IPS-15b (cell line): ENCODE results near the gene IRF2BP1.

Source experiments
- H3K27me3 ChIP-seq: one replicate; pipeline ENCODE4 v1.6.1; 2013; ENCODE audit warnings: low read length; ENCODE audit not compliant: control insufficient read depth, insufficient read depth
- H3K36me3 ChIP-seq: one replicate; pipeline ENCODE4 v1.6.1; 2013; ENCODE audit warnings: low read length; ENCODE audit not compliant: control insufficient read depth, insufficient read depth
- H3K4me1 ChIP-seq: one replicate; pipeline ENCODE4 v1.6.1; 2013; ENCODE audit warnings: mild to moderate bottlenecking, low read length; ENCODE audit not compliant: control insufficient read depth, insufficient read depth
- H3K4me3 ChIP-seq: one replicate; pipeline ENCODE4 v1.5.1; 2013; ENCODE audit warnings: low read depth, low read length
- H3K9ac ChIP-seq: one replicate; pipeline ENCODE4 v1.6.1; 2013; ENCODE audit warnings: low read depth, mild to moderate bottlenecking, low read length
- H3K9me3 ChIP-seq: one replicate; pipeline ENCODE4 v1.6.1; 2013; ENCODE audit warnings: mild to moderate bottlenecking, low read length; ENCODE audit not compliant: control insufficient read depth, insufficient read depth

Gene IRF2BP1

DNA sequence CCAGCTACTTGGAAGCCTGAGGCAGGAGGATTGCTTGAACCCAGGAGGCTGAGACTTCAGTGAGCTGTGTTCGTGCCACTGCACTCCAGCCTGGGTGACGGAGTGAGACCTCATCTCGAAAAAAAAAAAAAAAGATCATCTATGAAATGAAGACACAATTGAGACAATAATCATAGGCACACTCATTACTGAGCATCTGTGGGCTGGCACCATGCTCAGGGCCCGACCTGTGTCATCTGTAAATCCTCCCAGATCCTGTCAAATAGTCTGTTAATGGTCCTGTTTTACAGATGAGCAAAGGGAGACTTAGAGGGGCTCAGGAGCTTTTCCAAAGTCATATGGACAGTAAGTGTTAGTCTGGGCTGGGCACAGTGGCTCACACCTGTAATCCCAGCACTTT, 32.8 kb upstream of the IRF2BP1 start:
- Histone ChIP-seq H3K36me3 (no peaks in the 10 kb centered on the region), H3K27me3 (no peaks in the 10 kb centered on the region), H3K9me3 (no peaks in the 10 kb centered on the region), H3K4me1 (no peaks in the 10 kb centered on the region), H3K4me3 (no peak overlapping the region), H3K9ac (no peak overlapping the region)

DNA sequence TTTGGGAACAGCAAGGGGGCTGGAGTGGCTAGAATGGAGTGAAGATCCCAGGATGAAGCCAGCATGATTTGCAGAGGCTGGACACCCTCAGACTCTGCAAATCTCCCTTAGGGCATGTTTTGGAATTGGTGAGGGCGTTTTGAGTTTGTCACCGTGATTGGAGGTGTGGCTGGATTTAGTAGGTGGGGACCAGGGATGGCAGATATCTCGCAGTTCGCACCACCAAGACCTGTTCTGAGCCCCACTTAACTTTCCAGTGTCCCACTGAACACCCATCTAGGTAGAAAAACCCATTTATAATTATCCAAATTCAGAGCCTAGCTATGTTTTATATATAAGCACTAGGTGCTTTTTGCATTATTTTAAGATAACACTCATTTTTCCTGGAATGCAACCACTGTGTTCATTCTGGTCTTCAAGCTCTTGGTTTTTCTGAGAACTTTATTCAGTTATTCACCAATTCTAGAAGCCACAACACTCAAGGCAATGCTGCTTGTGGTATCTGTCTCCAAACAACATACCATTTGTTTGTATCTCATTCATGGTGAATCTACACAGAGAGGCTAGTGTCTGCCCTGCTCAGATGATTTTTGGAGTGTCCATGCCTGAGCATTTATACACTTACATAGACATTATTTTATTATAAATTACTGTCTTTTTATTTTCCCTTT, 31.6 kb upstream of the IRF2BP1 start:
- H3K9me3 ChIP-seq, result no peaks in the 10 kb centered on the region
- H3K4me3 ChIP-seq, result no peak overlapping the region
- H3K9ac ChIP-seq, result no peak overlapping the region
- no peaks in the 10 kb centered on the region for H3K4me1 ChIP-seq
- no peaks in the 10 kb centered on the region for H3K36me3 ChIP-seq
- no peaks in the 10 kb centered on the region for H3K27me3 ChIP-seq

GRCh38 chr19:45913874-45914830, 28.2 kb upstream of the IRF2BP1 start, which contains the start of gene NANOS2:
Gene NANOS2 (minus strand): TSS chr19:45914778. CDS start chr19:45914693, 85 bp downstream.
- Histone ChIP-seq H3K9ac (no peak within 1 kb of the TSS), H3K36me3 (no peaks in the 10 kb centered on the region), H3K4me1 (no peaks in the 10 kb centered on the region), H3K4me3 (no peak within 1 kb of the TSS), H3K9me3 (no peaks in the 10 kb centered on the region), H3K27me3 (no peaks in the 10 kb centered on the region)

GRCh38 chr19:45911291-45911690, 25.4 kb upstream of the IRF2BP1 start:
- H3K36me3 ChIP-seq, result no peaks in the 10 kb centered on the region
- no peak overlapping the region for H3K4me3 ChIP-seq
- H3K4me1 ChIP-seq, result no peaks in the 10 kb centered on the region
- H3K27me3 ChIP-seq, result no peaks in the 10 kb centered on the region
- H3K9me3 ChIP-seq, result no peaks in the 10 kb centered on the region
- H3K9ac ChIP-seq, result peak overlapping the region; percentile 12

DNA sequence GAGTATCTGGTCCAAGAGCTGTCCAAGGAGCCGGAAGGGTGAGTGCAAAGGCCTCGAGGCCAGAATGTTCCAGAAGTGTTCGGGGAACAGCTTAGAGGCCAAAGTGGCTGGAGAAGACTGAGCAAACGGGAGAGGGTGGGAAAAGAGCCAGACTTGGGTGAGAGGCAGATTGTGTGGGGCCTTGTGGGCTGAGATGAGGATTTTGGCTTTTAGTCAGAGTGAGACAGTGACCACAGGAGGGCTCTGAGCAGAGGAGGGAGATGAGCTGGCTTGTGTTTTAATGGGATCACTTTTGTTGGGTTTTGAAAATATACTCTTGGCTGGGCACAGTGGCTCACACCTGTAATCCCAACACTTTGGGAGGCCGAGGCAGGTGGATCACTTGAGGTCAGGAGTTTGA, 23.0 kb upstream of the IRF2BP1 start:
- H3K4me1 ChIP-seq, result no peaks in the 10 kb centered on the region
- no peak overlapping the region for H3K4me3 ChIP-seq
- H3K9ac ChIP-seq, result no peak overlapping the region
- no peaks in the 10 kb centered on the region for H3K9me3 ChIP-seq
- no peaks in the 10 kb centered on the region for H3K27me3 ChIP-seq
- no peaks in the 10 kb centered on the region for H3K36me3 ChIP-seq

GRCh38 chr19:45906221-45906620, 20.3 kb upstream of the IRF2BP1 start:
- no peak overlapping the region for H3K9ac ChIP-seq
- no peak overlapping the region for H3K4me3 ChIP-seq
- no peaks in the 10 kb centered on the region for H3K9me3 ChIP-seq
- no peaks in the 10 kb centered on the region for H3K4me1 ChIP-seq
- H3K27me3 ChIP-seq, result peaks cover 3% of the 10 kb centered on the region
- no peaks in the 10 kb centered on the region for H3K36me3 ChIP-seq

DNA sequence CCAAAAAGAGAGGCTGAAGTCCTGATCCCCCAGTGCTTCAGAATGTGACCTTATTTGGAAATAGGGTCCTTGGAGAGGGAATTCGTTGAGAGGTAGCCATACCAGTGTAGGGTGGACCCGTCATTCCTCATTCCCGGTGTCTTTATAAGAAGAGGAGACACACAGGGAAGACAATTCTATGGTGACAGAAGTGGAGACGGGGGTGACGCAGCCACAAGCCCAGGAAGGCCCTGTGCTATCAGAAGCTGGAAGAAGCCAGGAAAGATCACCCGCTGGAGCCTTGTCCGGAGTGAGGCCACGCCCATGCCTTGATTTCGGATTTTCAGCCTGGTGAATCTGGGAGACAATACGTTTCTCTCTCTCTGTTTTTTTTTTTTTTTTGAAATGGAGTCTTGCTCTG, 19.1 kb upstream of the IRF2BP1 start:
- Histone ChIP-seq H3K27me3 (peaks cover 10% of the 10 kb centered on the region), H3K9me3 (no peaks in the 10 kb centered on the region), H3K4me1 (peaks cover 6% of the 10 kb centered on the region), H3K9ac (no peak overlapping the region), H3K36me3 (no peaks in the 10 kb centered on the region), H3K4me3 (no peak overlapping the region)

- H3K4me3 ChIP-seq, result peak overlapping the region; percentile 90
- H3K4me1 ChIP-seq, result peaks cover 6% of the 10 kb centered on the region
- H3K36me3 ChIP-seq, result peaks cover 3% of the 10 kb centered on the region
- H3K9me3 ChIP-seq, result no peaks in the 10 kb centered on the region
- H3K27me3 ChIP-seq, result peaks cover 10% of the 10 kb centered on the region
- H3K9ac ChIP-seq, result no peak overlapping the region
Observed at GRCh38 chr19:45902651-45903625, 17.0 kb upstream of the IRF2BP1 start.

DNA sequence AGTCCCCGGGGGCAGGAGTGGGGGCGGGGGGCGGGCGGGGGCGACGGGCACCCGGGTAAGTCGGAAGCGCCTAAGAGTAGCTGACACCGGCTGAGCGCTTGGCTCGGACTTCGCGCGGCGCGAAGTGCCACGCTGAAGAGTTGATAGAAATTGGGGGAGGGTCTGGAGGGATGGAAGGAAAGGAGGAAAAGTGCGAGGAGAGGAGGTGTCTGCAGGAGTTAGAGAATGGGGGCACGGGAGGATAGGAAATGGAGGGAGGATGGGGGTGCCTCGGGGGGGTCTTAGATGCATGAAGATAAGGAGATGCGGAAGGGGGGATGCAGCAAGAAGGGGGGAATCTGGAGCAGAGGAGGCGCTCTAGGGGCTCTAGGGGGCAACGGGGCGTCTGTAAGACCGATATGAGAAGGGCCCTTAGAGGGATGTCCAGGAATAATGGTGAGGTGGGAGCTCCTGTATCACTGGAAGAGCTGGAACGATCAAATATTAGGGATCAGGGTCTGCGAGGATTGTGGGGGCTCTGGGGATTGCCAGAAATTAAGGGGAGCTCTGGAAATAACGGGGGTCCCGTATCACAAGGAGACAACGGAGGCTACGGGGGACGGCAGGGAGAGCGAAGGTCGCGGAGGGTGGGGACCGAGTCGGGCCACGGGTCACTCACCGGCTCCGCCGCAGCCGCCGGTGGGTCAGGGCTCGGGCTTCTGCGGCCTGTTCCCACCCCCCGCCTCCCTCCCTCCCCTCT, 16.1 kb upstream of the IRF2BP1 start, which contains the start of gene MYPOP:
MYPOP (minus strand) TSS at position 702 of the 739 bp plus-strand sequence. CDS start 840 bp downstream, outside the sequence.
- Histone ChIP-seq H3K9me3 (no peaks in the 10 kb centered on the region), H3K4me3 (peak within 1 kb of the TSS; percentile 90), H3K9ac (peak within 1 kb of the TSS; percentile 32), H3K36me3 (peaks cover 3% of the 10 kb centered on the region), H3K4me1 (peaks cover 6% of the 10 kb centered on the region), H3K27me3 (peaks cover 10% of the 10 kb centered on the region)

GRCh38 chr19:45901432-45901911, 15.5 kb upstream of the IRF2BP1 start:
- peaks cover 3% of the 10 kb centered on the region for H3K36me3 ChIP-seq
- peaks cover 6% of the 10 kb centered on the region for H3K4me1 ChIP-seq
- H3K27me3 ChIP-seq, result peaks cover 10% of the 10 kb centered on the region
- H3K9me3 ChIP-seq, result no peaks in the 10 kb centered on the region
- no peak overlapping the region for H3K9ac ChIP-seq
- H3K4me3 ChIP-seq, result peak overlapping the region; percentile 53
